H4 (cell line): ENCODE data around the gene CUBN. TPM values are rescaled to one million over a fixed set of nuclear protein-coding genes. Genes with fewer than 3 reads are reported as not detected.
"Not testable (repeated sequence)": the region's sequence is repeated elsewhere in the genome, so short reads cannot be mapped to it uniquely, and the experiment has no call there.

Source experiments
- DNase-seq: peaks from one replicate; pipeline ENCODE4 v3.0.0-alpha.2; 2015; ENCODE audit warnings: low spot score
- total RNA-seq: library from RNA; depleted of rRNA; stranded (reverse); fragments of >200 nt; shearing (Covaris generic); gene quantifications from 2 replicates; pipeline ENCODE4 v1.2.3, GENCODE V29; 2014

CUBN gene
- total RNA-seq, 1 experiment from 2014 or later = 0.14 TPM

DNA sequence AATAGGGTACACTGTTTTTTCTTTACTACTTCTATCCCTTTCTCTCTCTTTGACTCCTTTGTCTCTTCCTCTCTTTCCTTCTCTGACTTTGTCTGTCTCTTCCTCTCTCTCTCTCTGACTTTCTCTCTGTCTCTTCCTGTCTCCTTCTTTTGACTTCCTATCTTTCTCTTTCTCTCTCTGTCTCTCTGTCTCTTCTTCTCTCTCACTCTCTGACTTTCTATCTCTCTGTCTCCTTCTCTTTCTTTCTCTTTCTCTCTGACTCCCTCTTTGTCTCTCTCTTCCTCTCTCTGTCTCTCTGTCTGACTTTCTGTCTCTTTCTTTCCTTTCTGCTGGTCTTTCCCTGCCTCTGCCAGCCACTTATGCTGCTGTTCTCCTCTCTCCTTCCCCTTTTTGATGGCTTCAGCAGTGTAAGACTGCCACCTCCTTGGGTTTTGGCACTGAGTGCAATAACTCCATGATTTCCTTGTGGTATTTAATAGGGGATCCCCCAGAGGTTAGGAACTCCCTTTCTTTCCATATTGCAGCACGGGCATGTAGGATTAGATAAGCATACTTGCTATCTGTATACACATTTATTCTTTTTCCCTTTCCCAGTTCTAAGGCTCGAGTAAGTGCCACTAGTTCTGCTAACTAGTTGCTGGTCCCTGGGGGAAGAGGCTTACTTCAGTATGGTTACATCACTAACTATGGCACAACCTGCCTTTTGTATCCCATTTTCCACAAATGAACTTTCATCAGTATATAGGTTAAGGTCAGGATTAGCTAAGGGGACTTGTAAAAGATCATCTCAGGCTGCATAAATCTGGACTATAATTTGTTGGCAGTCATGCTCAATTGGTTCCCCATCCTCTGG, 116.3 kb downstream of the CUBN start:
- not testable (repeated sequence) for DNase-seq

DNA sequence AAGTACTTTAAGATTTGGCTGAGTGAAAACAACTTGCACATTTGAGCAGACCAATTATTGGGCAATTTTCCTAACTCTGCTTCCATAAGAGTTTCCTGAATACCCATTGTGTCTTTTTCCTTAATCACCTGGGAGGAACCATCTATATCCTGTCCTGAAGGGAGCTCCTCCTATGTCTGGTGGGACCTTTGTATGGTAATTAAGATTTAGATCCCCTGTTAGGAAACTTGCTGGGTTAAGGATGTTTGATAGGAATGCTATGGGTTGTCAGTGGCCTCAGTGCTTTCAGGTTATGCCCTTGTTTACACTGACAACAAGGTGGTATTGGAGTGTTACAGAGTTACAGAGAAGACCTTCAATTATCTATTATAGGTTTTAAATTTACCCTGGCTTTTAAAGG, 116.9 kb downstream of the CUBN start:
- not testable (repeated sequence) for DNase-seq

DNA sequence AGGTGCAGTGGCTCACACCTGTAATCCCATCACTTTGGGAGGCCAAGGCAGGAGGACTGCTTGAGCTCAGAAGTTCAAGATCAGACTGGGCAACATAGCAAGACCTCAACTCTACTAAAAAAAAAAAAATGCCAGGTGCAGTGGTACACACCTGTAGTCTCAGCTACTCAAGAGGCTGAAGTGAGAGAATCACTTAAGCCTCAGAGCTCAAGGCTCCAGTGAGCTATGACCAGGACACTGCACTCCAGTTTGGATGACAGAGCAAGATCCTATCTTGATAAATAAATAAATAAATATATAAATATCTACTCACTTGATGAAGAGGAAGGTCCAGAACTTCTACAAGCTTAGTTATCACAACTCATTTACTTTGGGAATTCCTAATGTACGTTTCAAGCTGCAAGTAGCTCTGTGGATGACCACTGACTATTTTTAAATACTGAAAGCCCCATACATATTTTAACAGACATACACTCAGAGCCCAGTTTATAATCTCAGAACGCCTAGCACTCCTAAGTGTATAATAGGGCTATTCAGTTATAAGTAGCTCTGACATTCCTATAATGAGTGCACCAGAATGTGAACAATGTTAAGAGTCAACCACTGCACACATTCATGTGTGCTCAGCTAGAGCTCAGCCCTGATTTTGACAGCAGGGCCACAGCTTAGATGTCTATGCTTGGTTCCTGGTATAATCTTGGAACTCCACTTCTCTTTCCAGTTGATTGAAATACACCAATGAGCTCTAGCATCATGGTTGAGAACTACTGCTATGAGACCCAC, 119.1 kb downstream of the CUBN start:
- no peak for DNase-seq

DNA sequence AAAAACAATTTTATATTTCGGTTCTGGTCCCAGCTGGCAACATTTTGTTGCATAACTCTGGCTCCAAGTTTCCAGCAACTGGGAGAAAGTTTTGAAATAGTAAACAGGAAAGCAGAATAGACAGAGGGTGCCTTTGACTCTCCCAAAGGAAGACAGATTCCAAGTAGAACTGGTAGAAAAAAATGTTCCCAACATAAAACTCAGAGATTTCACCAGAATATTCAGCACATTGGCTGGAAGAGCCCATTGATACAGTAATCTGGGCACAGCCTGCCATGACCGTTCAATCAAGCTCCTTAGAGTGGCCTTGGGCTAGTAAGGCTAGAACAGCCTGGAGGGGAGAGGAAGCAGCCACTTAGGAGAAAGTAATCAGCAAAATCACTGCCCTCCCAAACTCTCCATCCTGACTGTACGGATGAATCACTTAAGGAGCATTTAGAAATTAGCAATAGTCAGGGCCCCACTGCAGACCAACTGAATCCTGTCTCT, 120.4 kb downstream of the CUBN start:
- DNase-seq = no peak

DNA sequence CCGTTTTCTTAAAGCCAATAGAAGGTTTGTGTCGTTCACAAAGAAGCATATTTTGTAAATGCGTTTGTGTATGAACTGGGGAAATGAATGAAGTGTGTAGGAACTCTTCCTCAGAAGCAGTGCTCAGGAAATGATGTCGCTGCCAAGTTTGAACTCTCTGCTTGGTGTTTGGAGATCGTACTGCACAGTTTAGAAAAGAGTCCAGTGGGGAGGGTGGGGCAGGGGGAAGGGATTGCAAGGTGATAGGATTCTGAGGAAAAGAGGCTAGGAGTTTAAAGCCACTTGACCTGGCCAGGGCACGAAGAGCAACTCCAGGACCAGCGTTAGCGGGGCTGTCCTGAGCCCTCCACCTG, 122.2 kb downstream of the CUBN start:
- no peak for DNase-seq

DNA sequence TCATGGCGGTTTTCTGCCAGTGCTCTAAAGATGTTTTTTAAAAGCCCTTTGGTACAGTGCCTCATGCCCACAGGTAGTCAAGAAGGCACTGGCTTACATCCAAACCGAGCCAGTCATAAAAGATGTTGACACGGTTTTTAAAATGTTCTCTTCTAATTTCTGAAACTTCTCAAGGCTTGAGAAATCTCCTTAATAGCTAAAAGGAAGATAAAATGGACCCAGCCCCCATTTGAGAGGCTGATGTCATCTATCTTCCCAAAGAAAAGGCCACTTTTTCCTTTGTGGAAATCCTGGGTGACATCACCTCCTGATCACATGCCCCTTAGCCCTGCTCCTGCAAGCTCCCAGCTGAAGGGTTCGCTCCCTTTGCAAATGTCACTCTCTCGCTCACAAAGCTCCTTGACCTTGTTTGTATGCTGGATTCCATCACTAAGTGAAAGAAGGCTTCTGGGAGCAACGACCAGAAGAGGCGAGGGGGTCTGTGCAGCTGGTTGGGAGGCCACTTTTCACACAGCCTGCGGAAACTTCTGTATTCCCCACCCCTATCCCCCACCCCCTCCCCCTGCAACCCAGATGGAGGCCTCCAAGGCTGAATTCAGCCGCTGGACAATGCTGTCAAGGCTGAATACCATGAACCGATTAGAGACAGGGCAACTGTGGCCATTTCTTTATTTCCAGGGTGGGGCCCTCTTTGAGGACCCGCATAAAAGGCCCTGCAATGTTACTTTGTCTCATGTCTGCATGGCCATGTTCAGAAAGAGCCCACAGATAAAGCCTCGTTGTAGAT, 122.8 kb downstream of the CUBN start:
- DNase-seq = peak; percentile 74

DNA sequence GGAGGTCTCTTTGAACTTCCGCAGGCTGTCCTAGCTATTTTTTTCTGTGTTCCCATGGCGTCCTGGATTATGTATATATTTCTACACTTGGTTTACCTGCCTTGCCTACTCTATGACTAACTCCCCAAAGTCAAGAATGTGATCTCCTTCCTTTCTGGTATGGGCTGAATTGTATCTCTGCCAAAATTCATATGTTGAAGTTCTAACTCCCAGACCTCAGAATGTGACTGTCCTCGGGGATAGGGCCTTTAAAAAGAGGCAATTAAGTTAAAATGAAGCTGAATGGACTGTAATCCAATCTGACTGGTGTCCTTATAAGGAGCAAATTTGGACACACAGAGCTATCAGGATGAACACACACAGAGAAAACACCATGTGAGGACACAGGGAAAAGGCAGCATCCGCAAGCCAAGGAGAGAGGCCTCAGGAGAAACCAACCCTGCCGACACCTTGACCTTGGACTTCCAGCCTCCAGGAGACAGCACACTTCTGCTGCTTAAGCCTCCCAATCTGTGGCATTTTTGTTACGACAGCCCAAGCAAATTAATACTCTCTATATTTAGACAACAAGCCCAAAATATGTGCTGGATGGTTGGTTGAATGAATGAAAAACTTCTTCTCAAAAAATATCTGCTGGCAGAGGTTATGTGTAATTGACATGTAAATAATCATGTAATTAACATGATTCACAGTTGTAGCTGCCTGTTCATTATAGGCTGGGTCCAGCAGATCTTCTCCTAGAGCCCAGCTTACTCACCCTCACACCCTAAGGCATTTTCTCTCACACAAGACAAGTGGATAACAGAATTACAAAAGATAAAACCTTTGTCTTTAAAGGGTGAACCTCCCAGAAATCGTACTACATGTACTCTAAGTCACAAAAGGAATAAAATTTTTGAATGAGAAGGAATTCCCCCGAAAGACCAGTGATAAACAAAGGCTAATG, 123.7 kb downstream of the CUBN start:
- no peak for DNase-seq

DNA sequence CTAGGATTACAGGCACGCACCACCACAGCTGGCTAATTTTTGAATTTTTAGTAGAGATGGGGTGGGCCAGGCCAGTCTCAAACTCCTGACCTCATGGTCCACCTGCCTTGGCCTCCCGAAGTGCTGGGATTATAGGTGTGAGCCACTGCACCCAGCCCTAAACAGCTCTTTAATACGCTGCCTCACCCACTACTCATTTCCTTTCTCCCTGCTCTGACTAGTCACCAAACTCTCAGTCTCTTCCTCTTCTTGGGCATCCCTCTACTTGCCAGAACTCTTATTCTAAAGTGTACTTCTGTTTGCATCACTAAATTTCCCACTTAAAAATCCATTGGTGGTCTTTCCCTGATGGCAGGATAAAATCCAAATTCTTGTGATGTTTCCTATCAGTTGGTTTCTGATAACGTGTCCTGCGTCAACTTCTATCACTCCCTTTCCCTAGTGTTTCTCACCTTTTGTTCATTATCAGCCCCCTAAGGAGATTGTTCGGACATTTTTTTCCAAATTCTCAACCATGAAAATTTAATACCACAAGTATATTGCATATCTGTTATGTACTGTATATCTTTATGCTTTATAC, 124.7 kb downstream of the CUBN start:
- DNase-seq = no peak

DNA sequence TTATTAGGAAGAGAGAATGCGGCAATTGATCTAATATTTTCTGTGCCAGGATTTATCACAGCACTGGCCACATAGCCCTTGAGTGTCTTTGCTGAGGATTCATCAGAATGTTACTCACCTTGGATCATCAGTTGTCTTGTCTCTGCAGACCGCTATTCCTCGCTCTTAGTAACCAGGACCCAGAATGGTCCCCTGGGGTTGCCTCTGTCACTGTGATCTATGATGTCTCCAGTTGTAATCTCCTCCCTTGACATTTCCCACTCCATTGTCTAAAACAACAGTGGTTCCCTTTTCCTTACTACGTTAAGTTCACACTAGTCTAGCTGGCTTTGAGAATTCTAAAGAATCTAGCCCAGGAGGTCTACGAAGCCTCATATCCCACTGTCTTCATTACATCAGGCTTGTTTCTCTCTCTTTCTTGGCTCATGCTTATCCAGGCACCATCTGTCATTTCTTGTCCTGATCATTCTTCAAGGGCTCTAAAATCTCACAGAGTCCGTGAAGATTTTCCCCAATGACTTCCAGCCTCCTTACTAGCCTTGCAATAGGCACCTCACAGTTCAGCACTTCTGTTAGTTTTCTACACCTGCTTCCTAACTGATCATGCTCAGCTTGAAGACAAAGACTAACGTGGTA, 125.8 kb downstream of the CUBN start:
- no peak for DNase-seq

DNA sequence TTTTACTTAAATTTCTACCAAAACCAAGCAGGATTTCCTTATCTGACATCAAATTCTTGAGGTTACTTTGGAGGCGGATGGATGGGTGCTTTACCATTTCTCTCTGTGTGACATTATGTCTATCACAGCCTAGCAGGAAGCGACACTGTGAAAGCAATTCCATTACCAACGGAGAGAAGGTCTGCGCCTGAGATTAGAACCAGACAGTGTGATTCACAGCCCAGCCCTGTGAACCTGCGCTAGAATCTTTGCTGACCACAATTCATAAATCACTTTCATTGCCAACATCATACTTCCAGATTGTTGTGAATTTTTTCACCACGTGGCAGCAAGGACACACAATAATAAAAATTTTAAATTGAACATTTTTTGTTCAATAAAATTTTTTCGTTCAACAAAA, 126.5 kb downstream of the CUBN start:
- DNase-seq = no peak

DNA sequence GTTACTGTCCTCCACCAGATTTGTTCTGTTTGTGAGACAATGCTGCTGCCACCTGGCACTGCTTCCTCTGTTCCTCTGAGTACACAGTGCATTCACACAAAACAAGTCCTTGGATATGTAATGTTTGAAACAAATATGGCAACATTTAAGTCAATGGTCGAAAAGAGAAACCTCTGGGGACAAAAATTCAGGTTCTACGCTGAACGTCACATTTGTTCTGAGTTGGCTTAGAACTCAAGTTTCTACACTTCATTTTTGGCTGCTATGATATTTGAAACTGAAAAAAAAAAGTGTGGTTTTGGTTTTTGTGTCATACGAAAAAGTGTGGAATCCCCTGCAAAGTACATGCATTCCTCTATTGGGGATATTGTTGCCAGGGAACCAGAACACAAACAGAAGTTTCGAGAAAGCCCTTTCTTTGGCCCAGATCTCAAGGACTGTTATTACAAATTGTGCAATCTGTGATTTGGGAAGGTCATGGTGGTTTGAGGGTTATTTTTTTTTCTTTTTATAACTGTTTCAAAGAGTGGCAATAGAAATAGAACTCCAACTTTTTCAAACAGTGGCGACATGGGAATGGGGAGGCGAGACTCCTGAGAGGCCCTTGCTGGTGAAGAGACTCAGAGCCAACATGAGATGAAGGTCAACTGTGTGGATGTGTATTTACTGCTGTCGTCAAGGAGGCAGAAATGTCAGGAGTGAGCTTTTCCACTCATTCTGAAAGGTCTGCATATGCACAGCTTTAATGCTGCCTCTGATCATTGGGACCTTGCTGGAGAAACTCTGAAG, 127.5 kb downstream of the CUBN start:
- DNase-seq = no peak

DNA sequence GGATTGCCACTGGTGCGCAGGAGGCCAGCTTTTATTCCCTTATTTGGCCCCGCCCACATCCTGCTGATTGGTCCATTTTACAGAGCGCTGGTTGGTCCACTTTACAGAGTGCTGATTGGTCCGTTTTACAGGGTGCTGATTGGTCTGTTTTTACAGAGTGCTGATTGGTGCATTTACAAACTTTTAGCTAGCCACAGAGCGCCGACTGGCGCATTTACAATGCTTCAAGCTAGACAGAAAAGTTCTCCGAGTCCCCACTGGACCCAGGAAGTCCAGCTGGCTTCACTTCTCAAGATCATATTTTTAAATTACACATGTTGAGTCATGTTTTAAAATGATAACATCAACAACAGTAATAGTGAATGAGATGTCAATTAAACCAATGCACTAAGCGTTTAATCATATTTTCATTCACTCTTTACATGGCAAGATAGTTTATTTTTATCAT, 128.3 kb downstream of the CUBN start:
- no peak for DNase-seq

DNA sequence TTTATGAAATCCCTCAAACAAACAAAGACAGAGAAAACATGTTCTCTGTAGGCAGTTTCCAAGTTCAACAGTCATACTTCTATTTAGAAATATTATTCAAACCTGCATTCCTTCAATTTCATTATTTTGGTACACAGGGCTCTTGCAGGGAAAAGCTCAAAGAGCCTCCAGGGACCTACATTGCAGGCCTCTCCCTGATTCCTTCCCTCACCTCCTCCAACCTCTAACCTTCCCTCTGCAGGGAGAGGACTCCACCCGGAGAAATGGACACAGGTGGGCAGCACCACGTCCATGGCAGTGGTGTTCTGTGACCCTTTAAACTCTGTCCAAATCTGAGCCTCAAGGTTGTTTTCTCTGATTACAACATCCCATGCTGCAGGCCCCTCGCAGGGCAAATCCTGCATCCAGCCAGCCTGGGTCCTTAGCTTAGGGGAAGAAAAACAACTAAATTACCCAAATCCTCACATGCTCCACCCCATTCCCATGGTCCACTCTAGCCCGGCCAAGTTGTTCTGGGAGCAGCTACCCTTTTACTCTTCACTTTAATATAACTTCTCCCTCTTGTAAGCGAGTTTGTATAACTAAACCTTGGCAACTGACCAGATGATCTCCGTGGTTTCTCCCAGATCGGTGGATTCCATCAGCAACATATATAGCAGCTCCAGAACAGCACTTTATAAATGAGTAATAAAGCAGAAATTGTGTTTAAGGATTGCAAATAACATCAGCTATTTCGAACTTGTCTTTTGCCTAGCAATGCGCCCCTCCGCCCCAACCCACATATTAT, 129.8 kb downstream of the CUBN start:
- no peak for DNase-seq

DNA sequence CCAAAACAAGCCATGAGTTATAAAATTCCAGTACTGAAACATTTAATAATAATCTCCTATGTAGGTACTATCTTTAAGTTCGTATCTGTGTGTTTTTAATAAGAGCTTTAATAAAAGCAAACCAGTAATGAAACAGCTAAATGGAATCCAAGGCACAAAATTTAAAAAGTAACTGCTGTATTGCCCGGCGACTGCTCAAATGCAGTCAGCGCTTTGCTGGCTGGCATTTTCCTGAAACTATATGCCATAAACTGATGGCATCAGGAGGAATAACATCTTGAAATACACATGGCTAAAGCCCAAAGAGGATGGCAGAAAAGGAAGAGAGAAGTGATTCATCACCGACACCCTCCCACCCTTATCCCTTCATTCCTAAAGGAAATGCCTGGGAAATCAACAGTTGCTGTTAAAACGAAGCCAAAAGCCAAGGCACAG, 133.1 kb downstream of the CUBN start:
- DNase-seq = no peak

DNA sequence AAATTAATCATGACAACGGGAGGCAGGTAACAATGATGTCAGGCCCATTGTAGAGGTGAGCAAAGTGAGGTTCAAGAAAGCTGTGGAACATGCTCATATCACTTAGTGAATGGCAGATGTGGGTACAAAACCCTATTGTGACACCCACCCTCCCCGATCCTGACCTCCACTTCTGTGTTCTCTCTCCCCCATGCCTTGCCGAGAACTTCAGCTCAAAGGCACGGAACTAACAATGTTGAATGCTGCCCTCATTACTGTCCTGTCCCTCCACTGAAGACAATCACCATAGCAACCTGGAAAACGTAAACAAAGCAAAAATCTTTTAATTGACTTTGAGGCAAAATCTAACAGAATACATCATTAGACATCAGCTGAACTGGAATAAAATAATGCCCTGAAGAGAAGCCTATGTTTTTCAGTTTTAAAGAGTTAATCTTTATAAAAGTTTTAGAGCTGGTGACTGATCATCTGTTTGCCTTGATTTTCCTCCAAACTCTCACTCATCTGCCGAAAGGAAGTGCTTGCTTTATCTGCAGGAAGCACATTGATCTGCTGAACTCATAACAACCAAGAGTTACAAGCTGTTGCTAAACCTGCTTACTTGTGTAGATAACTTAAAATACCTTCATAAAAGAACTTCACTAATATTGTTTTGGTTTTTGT, 133.6 kb downstream of the CUBN start:
- DNase-seq = no peak

DNA sequence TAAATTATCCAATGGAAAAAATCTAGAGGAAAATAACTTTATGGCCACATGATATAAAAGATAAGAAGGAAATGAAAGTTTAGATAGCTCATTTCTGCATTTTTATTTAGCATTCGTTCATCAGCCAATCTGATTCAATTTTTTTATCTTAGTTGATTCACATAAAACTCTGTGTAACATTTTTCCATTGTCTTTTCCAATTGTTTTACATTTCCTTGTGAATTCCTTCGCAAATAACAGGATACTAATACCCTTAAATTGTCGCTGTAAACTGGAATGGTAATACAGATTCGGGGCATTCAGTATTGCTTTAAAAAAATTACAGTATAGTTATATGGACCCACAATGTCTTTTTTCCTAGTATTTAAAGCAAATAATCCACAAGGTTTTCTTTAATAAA, 136.4 kb downstream of the CUBN start:
- no peak for DNase-seq

DNA sequence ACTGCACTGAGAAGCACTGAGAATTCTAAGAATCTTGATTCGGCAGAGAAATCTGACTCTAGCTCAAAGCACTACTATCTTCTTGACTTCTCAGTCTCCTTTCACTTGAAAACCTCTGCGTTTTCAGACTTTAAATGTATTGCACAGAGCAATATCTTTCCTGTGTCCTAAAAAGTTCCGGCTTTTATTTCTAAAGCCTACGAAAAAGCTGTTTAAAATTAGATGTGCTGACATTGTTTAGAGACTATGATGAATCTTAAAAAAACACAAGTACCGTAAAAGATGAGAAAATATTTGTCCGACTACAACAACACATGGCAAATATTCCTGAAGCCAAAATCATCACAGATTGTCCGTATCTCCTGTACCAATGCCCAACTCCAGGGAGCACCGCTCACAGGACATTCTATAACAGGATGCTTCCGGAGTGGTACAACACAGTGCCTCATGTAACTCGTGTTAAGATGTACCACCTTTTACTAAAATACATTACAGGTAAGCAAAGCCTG, 136.9 kb downstream of the CUBN start:
- no peak for DNase-seq

DNA sequence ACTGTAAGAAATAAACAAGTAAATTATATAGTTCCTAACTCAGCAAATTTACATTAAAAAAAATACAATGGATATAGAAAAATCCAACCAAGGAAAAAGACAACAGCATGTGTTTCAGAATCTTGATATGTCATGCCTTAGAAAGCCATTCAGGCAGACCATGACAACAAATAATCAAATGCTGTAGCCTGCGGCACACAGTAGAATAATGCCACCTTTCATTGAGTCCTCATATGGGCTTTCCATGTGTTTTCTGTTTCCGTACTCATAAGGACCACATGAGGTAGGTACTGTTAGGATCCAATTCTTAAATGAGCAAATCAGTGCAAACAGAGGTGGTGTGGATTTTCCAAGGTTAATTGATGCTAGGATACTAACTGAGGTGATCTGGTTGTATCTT, 138.6 kb downstream of the CUBN start:
- no peak for DNase-seq
